ENCODE results near the gene SRRM1.

SRRM1 gene

DNA sequence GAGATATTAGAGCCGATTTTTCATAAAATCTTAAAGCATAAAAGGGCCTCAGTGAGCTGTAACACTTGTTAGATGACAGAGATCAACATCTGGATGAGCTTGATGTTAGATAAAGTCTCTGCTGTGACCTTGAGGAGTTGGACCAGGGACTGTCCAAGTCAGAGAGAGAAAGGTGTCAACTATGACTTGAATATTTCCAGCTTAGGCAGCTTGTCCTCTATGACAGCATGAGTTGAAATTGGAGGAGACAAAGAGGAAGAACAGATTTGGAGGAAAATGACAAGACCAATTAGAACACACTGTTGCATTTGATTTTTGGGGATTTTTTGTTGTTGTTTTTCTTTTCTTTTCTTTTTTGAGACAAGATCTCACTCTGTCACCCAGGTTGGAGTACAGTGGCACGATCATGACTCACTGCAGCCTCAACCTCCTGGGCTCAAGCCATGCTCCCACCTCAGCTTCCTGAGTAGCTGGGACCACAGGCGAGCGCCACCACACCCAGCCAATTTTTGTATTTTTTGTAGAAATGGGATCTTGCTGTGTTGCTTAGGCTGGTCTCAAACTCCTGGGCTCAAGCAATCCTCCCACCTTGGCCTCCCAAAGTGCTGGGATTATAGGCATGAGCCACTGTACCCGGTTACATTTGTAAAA, 66.8 kb downstream of the SRRM1 start:
- TF ChIP-seq, protein P1, sequence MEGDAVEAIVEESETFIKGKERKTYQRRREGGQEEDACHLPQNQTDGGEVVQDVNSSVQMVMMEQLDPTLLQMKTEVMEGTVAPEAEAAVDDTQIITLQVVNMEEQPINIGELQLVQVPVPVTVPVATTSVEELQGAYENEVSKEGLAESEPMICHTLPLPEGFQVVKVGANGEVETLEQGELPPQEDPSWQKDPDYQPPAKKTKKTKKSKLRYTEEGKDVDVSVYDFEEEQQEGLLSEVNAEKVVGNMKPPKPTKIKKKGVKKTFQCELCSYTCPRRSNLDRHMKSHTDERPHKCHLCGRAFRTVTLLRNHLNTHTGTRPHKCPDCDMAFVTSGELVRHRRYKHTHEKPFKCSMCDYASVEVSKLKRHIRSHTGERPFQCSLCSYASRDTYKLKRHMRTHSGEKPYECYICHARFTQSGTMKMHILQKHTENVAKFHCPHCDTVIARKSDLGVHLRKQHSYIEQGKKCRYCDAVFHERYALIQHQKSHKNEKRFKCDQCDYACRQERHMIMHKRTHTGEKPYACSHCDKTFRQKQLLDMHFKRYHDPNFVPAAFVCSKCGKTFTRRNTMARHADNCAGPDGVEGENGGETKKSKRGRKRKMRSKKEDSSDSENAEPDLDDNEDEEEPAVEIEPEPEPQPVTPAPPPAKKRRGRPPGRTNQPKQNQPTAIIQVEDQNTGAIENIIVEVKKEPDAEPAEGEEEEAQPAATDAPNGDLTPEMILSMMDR (IDR thresholded peaks at IDR 0.05; ENCODE audit: insufficient read depth, missing control alignments): no peak
- no peak for DNase-seq (ENCODE audit: insufficient read length, low spot score)
- no peak for FAIRE-seq

DNA sequence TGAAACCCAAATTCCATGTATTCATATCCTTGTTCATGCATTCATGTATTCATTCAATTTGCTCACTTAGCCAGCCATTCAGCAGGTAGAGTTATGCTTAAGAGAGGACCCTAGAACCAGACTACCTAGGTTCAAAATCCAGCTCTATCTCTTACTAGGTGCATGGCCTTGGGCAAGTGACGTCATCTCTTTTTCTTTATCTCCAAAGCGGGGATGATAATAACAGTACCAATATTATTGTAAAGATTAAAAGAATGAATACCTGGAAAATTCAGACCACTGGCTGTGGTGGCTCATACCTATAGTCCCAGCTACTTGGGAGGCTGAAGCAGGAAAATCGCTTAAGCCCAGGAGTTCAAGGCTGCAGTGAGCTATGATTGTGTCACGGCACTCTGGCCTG, 68.2 kb downstream of the SRRM1 start:
- TF ChIP-seq, protein P1 (IDR thresholded peaks at IDR 0.05; ENCODE audit: insufficient read depth, missing control alignments): no peak
- DNase-seq (ENCODE audit: insufficient read length, low spot score) (no peak), FAIRE-seq (no peak)

DNA sequence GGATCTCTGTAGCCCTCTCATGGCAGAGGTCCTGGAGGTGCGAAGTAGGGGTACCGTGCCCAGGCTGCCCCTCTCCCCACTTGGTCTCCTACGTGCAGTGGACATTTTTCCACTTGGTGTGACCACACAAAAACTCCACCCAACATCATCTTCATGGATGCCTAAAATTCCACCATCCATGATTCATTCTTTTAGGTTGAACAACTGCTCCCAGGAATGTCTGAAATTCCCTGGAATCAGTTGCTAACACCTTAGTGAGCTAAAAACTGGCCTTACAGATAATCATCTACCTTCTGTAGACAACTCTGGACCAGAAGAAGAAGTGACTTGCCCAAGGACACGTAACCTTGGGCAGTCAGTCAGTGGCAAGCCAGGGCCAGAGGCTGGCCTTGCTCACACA, 70.1 kb downstream of the SRRM1 start:
- TF ChIP-seq, protein P1 (IDR thresholded peaks at IDR 0.05; ENCODE audit: insufficient read depth, missing control alignments): no peak
- DNase-seq (ENCODE audit: insufficient read length, low spot score) (no peak), FAIRE-seq (no peak)

DNA sequence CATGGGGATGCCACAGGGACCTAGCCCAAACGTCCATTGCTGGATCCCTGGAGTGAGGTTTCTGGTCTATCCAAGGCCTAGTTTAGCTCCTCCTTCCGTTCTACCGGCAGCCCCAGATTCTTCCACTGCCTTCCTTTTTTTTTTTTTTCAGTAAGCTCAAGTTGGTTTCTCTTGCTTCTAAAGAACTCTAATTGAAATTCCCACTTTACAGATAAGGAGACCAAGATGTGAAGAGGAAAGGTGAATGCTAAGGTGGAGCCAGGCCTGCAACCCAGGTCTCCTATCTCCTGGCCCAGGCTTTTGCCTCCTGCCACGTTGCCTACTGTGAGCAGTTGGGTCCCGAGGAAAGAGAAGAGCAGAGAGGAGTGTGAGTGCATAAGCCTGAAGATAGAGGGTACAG, 70.6 kb downstream of the SRRM1 start:
- TF ChIP-seq, protein P1 (IDR thresholded peaks at IDR 0.05; ENCODE audit: insufficient read depth, missing control alignments): no peak
- DNase-seq (ENCODE audit: insufficient read length, low spot score): no peak
- no peak for FAIRE-seq

DNA sequence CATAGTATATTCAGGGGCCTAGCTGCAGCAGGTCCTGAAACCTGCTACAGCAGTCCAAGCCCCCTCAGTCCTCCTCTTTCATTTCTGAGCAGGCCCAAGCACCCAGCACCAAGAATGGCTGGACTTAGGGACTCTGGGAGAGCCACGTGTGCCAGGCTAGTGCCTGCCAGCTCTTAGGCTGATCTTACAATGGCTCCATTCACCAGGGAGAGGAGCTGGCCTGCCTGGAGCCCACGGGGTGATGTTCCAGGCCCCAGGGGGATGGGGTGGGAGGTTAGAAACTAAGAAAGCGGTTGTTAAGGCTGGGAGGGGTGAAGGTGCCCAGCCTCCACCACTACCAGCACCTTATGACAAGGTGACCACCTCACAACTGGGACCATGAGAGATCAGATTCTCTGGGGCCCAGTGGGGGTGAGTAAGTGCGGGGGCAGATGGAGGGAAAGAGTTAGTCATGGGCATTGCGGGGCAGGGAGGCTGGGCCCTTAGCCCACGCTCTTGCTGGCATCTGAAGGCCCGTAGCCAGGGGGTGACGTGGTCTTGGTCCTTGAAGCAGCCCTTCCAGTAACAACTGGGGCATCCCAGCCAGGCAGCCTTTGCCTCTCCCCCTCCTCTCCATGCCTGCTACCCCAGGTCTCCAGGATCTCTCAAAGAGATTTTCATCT, 71.9 kb downstream of the SRRM1 start:
- TF ChIP-seq, protein P1 (IDR thresholded peaks at IDR 0.05; ENCODE audit: insufficient read depth, missing control alignments): no peak
- DNase-seq (ENCODE audit: insufficient read length, low spot score): no peak
- FAIRE-seq: no peak

DNA sequence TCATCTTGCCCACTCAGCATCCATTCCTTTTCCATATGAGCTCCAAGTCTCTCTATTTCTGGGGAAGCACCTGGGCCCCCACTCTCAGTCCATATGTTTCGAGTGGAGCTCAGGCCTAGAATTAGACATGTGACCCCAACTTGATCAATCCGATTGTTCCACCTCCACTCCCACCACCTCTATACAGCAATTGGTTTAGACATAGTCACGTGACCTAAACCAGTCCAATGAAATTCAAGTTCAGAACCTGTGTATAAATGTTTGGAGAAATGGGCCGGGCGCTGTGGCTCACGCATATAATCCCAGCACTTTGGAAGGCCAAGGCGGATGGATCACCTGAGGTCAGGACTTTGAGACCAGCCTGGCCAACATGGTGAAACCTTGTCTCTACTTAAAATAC, 72.6 kb downstream of the SRRM1 start:
- TF ChIP-seq, protein P1 (IDR thresholded peaks at IDR 0.05; ENCODE audit: insufficient read depth, missing control alignments): no peak
- no peak for DNase-seq (ENCODE audit: insufficient read length, low spot score)
- FAIRE-seq: no peak

Data from D721Med (cell line).